Thoracic aorta endothelial cell (primary cell): Measurements from ENCODE around the gene ZNF362. TPM values are rescaled to one million over a fixed set of nuclear protein-coding genes. Genes with fewer than 3 reads are reported as not detected.

Experiments
- small RNA-seq: library from RNA; depleted of rRNA; stranded (forward); fragments of <200 nt; gene quantifications from one replicate; pipeline ENCODE3, GENCODE V24; 2012
- total RNA-seq: library from RNA; depleted of rRNA; stranded (reverse); fragments of >200 nt; gene quantifications from 2 replicates; pipeline ENCODE4 v1.2.3, GENCODE V29; 2012

Gene ZNF362
- total RNA-seq: 7.3 and 9.5 TPM in 2 replicates

GRCh38 chr1:33256471-33257206 lies at the start of gene ZNF362:
TSS of gene ZNF362 (plus strand) at chr1:33256492. CDS start at chr1:33270575, 14,083 bp downstream.

GRCh38 chr1:33320619-33321165 lies 64.4 kb downstream of the ZNF362 start, which contains the start of gene A3GALT2:
TSS of gene A3GALT2 (minus strand) at chr1:33321098. CDS start at chr1:33321098, 0 bp downstream.

Small RNAs within 50 kb of the gene (small RNA-seq; reads per million reads assigned to genes)
- not detected for gene RN7SKP16

Other genes with a start within 250 kb of the ZNF362 start
- gene AK2, start 219.6 kb upstream of the ZNF362 start, total RNA-seq: 277 and 291 TPM in 2 replicates
- gene AZIN2, start 175.3 kb upstream of the ZNF362 start, total RNA-seq: 1.2 and 1.4 TPM in 2 replicates
- gene TRIM62, start 74.4 kb upstream of the ZNF362 start, total RNA-seq: 2.7 and 3.2 TPM in 2 replicates
- gene A3GALT2, start 64.6 kb downstream of the ZNF362 start, total RNA-seq: not detected in 2 replicates
- gene PHC2, start 174.6 kb downstream of the ZNF362 start, total RNA-seq: 65.8 and 75.1 TPM in 2 replicates
- 9.0 and 9.8 TPM in 2 replicates for gene ZSCAN20, start 216.2 kb downstream of the ZNF362 start, total RNA-seq